Gastroesophageal sphincter (tissue), 3 donors: ENCODE data around the gene SNTG2.

Experiments used
- EP300 ChIP-seq: sonication (generic); formaldehyde crosslinking; IDR thresholded peaks from one replicate; pipeline ENCODE4 v1.6.1; 2017; ENCODE audit warnings: antibody characterized with exemption, mild to moderate bottlenecking
- POLR2A ChIP-seq, 2 donors: fragments of 450-650 bp; IDR thresholded peaks; one replicate each; pipeline ENCODE4 v1.6.1; 2017; ENCODE audit warnings: antibody characterized with exemption in 2 of 2, mild to moderate bottlenecking in 2 of 2, moderate library complexity in 1 of 2
- POLR2AphosphoS5 ChIP-seq: sonication (generic); formaldehyde crosslinking; IDR thresholded peaks from one replicate; pipeline ENCODE4 v1.6.1; 2017; ENCODE audit warnings: antibody characterized with exemption
- TF ChIP-seq, protein P1 (sequence below), 4 experiments: fragments of 200-600 bp in 2 of 4; fragments of 450-650 bp in 2 of 4; sonication (generic) in 1 of 4; IDR thresholded peaks; one replicate each; pipeline ENCODE4 v1.5.1; 2017 to 2019; ENCODE audit warnings: antibody characterized with exemption in 4 of 4, mild to moderate bottlenecking in 2 of 4, moderate library complexity in 2 of 4

DNA sequence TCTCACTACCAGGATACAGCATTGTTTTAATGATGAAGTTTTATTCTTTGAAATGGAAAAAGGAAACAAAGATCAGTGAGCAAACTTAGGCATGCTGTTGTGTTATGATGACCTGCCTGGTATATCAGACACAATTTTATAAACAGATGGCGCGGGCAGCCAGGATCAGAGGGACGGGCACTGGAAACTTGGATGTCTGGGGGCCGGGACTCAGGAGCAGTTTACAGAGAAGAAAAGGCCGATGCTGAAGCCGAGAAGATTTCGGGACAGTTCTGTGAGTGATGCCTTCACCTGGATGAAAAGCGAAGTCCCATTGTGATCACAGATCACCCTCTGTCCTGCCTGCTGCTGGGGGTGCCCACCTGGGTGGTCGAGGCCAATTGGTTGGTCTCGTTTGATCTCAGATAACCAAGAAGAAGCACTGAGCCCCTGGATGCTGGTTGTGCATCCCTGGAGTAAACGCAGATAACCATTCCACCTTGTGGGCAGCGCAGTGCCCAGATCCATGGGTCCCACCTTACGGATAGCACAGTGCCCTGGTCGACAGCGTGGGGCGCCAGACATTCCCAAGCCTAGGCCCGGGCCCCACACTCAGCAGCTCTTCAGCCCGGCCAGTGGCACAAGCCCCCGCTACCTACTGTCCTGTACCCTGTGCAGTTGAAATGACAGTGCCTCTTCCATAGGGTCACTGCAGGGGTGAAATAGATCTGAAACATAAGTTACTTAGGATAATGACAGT lies 279.7 kb downstream of the SNTG2 start:
- TF ChIP-seq, protein P1, sequence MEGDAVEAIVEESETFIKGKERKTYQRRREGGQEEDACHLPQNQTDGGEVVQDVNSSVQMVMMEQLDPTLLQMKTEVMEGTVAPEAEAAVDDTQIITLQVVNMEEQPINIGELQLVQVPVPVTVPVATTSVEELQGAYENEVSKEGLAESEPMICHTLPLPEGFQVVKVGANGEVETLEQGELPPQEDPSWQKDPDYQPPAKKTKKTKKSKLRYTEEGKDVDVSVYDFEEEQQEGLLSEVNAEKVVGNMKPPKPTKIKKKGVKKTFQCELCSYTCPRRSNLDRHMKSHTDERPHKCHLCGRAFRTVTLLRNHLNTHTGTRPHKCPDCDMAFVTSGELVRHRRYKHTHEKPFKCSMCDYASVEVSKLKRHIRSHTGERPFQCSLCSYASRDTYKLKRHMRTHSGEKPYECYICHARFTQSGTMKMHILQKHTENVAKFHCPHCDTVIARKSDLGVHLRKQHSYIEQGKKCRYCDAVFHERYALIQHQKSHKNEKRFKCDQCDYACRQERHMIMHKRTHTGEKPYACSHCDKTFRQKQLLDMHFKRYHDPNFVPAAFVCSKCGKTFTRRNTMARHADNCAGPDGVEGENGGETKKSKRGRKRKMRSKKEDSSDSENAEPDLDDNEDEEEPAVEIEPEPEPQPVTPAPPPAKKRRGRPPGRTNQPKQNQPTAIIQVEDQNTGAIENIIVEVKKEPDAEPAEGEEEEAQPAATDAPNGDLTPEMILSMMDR (IDR thresholded peaks at IDR 0.05), result no peak
- TF ChIP-seq POLR2AphosphoS5, result no peak
- no peak for TF ChIP-seq POLR2A (IDR thresholded peaks at IDR 0.05)
- TF ChIP-seq EP300, result no peak
